Stimulated activated naive CD8-positive, alpha-beta T cell treated with anti-CD3 and anti-CD28 coated beads, Interleukin-15, Interleukin-2, amounts not matched to agents 100 U/mL and 50 U/mL, for 24 hours (primary cell): ENCODE measurements around the gene HECTD4.
"Not testable (repeated sequence)": the region's sequence is repeated elsewhere in the genome, so short reads cannot be mapped to it uniquely, and the experiment has no call there.

Experiments used
- ATAC-seq: fragments of 150-1000 bp; cut with Tn5 transposase; one replicate; pipeline ENCODE4 v1.10.0; 2021
- DNase-seq: peaks from one replicate; pipeline ENCODE4 v3.0.0; 2021

HECTD4 gene

DNA sequence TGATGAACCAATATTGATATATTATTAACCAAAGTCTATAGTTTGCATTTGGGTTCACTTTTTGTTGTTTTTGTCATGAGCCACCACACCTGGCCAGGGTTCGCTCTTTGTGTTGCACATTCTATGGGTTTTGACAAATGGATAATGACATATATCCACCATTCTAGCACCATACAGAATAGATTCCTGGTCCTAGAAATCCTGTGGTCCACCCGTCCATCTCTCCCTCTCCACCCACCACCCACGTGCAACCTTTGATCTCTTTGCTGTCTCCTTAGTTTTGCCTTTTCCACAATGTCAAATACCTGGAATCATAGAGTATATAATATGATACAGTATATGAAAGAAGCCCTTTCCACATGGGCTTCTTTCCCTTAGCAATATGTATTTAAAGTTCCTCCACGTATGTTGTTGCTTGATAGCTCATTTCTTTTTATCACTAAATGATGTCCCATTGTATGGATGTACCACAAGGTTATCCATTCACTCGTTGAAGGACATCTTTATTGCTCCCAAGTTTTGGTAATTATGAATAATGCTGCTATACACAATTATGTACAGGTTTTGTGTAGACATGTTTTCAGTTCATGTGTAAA lies 19.8 kb upstream of the HECTD4 start:
- DNase-seq (no peak), ATAC-seq (no peak)

DNA sequence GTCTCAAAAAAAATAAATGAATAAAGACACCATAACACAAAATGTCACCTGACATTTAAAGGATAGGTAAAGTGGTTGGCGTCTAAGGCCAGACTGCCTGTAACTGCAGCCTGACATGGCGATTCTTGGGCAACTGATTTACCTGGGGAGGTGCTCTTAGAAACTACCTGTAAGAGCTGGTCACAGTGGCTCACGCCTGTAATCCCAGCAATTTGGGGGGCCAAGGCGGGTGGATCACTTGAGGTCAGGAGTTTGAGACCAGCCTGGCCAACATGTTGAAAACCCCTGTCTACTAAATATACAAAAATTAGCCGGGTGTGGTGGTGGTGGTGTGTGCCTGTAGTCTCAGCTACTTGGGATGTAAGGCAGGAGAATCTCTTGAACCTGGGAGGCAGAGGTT lies 18.8 kb upstream of the HECTD4 start:
- ATAC-seq: no peak
- no peak for DNase-seq

- ATAC-seq (no peak), DNase-seq (no peak)
Measured at GRCh38 chr12:112393328-112393727, 11.1 kb upstream of the HECTD4 start.

GRCh38 chr12:112389922-112390654 lies 7.9 kb upstream of the HECTD4 start:
- DNase-seq, ATAC-seq: not testable (repeated sequence)

- ATAC-seq (no peak), DNase-seq (no peak)
Measured at GRCh38 chr12:112389228-112389627, 7.0 kb upstream of the HECTD4 start.

GRCh38 chr12:112386726-112387125 lies 4.5 kb upstream of the HECTD4 start:
- DNase-seq: no peak
- no peak for ATAC-seq

- no peak for DNase-seq
- no peak for ATAC-seq
Measured at GRCh38 chr12:112382866-112383265, 635 bp upstream of the HECTD4 start.

DNA sequence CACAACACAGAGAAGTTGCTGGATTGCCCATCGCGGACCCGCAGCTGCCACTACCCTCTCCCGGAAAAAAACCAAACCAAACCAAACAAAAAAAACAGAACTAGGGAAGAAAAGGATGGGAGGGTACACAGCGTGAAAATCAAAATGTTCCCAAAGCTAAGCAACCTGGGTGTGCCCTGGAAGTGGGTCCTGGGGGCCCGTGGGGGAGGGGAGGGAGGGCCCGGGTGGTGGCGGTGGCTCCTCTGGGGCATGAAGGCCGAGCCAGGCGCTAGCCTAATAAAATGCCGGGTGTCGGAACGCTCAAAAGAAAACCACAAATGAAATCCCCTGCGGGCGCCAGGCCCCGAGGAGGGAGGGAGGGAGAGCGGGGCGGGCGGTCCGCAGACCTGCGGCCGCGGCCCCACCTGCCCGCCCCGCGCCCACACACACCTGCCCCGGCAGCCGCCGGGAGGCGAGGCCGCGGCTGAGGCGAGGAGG lies 787 bp downstream of the HECTD4 start:
- DNase-seq (peak; percentile 49), ATAC-seq (peak; percentile 47)

DNA sequence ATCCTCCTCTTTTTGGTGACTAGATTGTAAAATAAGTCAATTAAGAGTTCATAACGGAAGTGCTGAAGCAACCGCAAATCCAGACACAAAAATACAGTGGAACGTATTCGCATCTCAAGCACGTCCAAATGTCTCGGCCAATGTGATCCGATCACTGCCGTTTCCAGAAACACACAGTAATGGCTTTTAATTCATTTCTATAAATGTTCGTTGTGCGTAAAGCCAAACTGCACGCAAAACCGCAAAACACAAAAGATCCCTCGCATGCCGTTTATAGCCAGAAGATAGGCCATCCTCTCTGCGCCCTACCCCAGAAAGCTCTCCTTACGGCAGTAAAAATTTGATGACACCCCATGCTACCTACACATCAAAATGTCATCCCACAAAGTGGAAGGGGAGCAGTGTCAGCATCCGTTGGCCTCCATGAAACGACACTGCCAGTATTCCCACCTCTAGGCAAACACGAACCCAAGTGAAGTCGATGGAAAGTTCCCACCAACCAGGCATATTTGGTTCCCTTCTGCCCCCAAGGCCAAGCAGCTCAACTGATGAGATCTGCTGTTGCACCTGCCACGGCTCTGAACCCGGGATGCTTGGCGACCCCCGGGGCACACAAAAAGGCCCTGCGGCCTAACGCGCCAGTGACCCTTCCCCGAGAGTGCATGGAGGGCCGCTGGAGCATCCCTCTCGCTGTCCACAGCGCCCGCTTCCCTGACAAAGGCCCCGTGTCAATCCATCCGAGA lies 1.4 kb downstream of the HECTD4 start:
- peak; percentile 23 for DNase-seq

GRCh38 chr12:112375105-112375504 lies 7.1 kb downstream of the HECTD4 start:
- no peak for DNase-seq

More for the DNA sequence above, 1.4 kb downstream of the HECTD4 start:
- ATAC-seq: no peak

GRCh38 chr12:112374166-112374740 lies 8.0 kb downstream of the HECTD4 start:
- DNase-seq (no peak), ATAC-seq (no peak)

More at GRCh38 chr12:112375105-112375504, 7.1 kb downstream of the HECTD4 start:
- ATAC-seq: no peak

GRCh38 chr12:112370868-112371510 lies 11.2 kb downstream of the HECTD4 start:
- no peak for ATAC-seq
- no peak for DNase-seq

DNA sequence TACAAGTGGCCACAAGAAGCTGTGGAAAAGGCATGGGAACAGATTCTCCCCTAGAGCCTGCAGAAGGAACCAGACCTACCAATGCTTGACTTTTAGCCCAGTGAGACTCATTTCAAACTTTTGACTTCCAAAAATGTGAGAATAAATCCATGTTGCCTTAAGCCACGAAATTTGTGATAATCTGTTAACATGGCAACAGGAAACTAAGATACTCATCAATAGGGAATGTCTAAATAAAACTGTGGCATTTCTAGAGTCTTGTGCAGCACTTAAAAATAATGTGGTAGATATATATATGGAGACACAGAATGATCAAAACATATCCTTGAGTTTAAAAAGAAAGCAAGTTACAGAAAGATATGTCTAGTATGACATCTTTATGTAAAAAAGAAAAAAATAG lies 12.0 kb downstream of the HECTD4 start:
- ATAC-seq: no peak
- DNase-seq: no peak

- DNase-seq: no peak
- no peak for ATAC-seq
Measured at GRCh38 chr12:112368856-112369255, 13.4 kb downstream of the HECTD4 start.

GRCh38 chr12:112367965-112368364 lies 14.3 kb downstream of the HECTD4 start:
- ATAC-seq (no peak), DNase-seq (no peak)

- ATAC-seq (no peak), DNase-seq (no peak)
Measured at GRCh38 chr12:112362310-112362709, 19.9 kb downstream of the HECTD4 start.

GRCh38 chr12:112361271-112361670 lies 21.0 kb downstream of the HECTD4 start:
- no peak for ATAC-seq
- no peak for DNase-seq

DNA sequence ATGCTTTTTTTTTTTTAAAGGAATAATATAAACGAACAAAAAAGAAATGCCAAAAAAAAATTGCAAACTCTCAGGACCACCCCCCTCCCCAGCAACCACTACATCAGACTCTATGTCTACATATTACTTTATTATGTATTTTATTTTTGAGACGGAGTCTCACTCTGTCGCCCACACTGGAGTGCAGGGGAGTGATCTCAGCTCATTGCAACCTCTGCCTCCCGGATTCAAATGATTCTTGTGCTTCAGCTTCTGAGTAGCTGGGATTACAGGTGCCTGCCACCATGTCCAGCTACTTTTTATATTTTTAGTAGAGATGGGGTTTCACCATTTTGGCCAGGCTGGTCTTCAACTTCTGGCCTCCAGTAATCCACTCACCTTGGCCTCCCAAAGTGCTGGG lies 22.9 kb downstream of the HECTD4 start:
- ATAC-seq (no peak), DNase-seq (no peak)

DNA sequence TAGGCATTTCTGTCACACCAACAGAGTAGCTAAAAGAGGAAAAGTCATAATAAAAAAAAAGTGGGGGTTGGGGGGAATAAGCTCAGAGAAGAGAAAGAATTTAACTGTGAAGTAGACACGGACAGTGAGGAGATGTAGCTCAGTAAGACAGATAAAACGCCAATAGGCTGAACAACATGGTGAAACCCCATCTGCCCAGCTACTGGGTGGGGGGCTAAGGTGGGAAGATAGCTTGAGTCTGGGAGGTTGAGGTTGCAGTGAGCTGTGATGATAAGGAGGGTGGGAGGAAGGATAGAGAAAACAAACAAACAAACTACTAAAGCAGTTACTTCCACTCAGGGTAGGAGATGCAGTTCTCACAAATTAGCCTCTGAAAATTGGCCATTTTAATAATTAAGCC lies 25.0 kb downstream of the HECTD4 start:
- DNase-seq: no peak
- ATAC-seq: no peak

- ATAC-seq: no peak
- no peak for DNase-seq
Measured at GRCh38 chr12:112354399-112354798, 27.8 kb downstream of the HECTD4 start.

GRCh38 chr12:112353393-112353792 lies 28.8 kb downstream of the HECTD4 start:
- DNase-seq (no peak), ATAC-seq (no peak)

GRCh38 chr12:112352921-112353320 lies 29.3 kb downstream of the HECTD4 start:
- DNase-seq: no peak
- ATAC-seq: no peak
